Left lobe of liver (tissue), 2 donors: ENCODE measurements around the gene TXNDC11. TPM values are rescaled to one million over a fixed set of nuclear protein-coding genes. Genes with fewer than 3 reads are reported as not detected.

ENCODE experiments used
- ATAC-seq: fragments of 200-7000 bp; cut with Tn5 transposase; one replicate; pipeline ENCODE4 v1.9.1; 2020; ENCODE audit warnings: mild to moderate bottlenecking, moderate library complexity
- DNase-seq: peaks from one replicate; pipeline ENCODE4 v3.0.0-alpha.2; 2020; ENCODE audit warnings: low spot score
- total RNA-seq: library from RNA; stranded (reverse); gene quantifications from one replicate; pipeline ENCODE4 v1.2.1, GENCODE V29; 2021
- donor health status: DM: no; HTN: no; CAD: no; lungs with moderate emphysema.
- donor health status: DM: no; HTN: yes; CAD: no.

The TXNDC11 gene
- total RNA-seq, 1 donor from 2014 or later = 49.1 TPM

DNA sequence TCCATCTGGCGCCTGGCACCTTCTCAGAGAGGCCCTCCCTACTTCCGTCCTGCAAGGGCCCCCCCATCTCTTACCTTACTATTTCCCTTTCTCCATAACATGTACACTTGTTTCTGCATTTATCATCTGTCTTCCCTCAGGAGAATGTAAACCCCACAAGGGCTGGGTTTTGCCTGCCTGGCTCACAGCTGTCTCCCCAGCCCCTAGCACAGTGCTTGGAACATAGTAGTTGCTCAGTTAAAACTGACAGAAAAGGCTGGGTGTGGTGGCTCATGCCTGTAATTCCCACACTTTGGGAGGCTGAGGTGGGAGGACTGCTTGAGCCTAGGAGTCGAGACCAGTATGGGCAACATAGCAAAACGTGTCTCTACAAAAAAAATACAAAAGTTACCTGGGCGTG lies 80.1 kb downstream of the TXNDC11 start:
- no peak for ATAC-seq
- no peak for DNase-seq

GRCh38 chr16:11660565-11660964 lies 82.1 kb downstream of the TXNDC11 start:
- DNase-seq (no peak), ATAC-seq (no peak)

GRCh38 chr16:11658896-11659708 lies 83.6 kb downstream of the TXNDC11 start:
- ATAC-seq = peak; percentile 91
- DNase-seq = no peak

DNA sequence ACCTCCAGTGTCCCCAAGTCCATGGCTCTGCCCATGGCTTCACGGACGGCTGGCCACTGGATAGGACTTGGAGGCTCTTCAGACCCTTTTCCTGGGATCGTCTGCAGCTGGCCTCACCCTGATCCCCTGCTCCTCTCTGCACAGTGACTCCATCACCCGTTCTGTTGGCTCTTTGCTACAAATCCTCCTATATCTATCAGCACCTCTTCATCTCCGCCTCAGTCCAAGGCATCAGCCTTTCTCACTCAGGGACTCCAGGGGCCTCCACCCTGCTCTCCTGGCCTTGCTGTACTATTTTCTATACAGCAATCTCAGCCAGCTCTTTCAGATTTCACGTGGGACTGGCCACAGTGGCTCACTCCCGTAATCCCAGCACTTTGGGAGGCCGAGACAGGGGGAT lies 85.1 kb downstream of the TXNDC11 start:
- ATAC-seq = no peak
- DNase-seq = no peak

- no peak for ATAC-seq
- DNase-seq = no peak
Observed at GRCh38 chr16:11655655-11656054, 87.0 kb downstream of the TXNDC11 start.

DNA sequence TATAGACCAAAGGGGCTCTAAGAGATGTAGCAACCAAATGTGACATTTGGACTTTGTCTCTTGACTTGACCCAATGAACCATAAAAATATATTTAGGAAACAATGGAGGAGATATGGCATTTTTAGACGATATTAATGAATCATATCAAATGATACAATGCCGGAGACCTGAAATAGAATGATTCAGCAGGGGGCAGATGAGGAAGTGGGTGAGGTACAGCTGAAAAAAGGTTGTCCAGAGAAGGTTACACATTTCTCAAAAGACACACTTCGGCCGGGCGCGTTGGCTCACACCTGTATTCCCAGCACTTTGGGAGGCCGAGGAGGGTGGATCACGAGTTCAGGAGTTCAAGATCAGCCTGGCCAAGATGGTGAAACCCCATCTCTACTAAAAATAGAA lies 90.9 kb downstream of the TXNDC11 start:
- no peak for DNase-seq
- no peak for ATAC-seq

DNA sequence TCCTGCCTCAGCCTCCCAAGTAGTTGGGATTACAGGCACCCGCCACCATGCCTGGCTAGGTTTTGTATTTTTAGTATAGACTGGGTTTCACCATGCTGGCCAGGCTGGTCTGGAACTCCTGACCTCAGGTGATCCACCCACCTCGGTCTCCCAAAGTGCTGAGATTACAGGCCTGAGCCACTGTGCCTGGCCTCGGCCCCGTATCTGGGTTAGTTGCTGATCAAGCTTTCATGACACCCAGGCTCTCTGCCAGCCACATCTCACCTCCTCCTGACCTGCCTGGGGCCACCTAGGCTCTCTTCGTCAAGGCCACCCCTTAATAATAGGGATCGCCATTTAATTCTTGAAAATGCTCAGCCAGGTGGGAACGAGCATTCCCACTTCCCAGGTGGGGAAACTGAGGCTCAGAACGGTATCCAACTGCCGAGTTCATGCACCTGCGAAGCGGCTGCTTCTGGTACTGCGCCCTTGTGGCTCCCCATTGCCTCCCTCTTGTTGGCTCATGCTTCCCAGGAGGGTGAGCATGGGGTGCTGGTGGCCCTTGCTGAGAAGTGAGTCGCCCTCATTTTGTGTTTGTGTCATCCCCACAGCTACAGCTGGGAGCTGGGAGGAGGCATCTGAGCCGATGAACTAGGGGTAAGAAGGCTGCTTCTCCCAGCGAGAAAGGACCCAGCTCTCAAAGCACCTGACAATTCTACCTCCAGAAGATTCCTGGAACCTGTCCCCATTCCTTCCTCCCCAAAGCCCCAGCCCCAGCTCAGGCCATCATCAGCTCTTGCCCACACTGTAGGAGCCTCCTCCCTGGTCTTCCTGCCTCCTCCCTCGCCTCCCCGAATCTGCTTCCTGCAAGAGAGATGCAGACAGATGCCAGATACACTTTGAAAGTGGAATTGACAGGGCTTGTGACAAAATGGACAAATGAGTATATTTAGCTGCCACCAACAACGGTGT lies 91.7 kb downstream of the TXNDC11 start:
- ATAC-seq (no peak), DNase-seq (no peak)

- ATAC-seq = no peak
- DNase-seq = no peak
Observed at GRCh38 chr16:11649276-11649675, 93.4 kb downstream of the TXNDC11 start.

- ATAC-seq (no peak), DNase-seq (no peak)
Observed at GRCh38 chr16:11642765-11643116, 99.9 kb downstream of the TXNDC11 start.

GRCh38 chr16:11640987-11641817 lies 101.5 kb downstream of the TXNDC11 start:
- DNase-seq (peak; percentile 64), ATAC-seq (peak; percentile 76)

- ATAC-seq (peak; percentile 78), DNase-seq (peak; percentile 92)
Observed at GRCh38 chr16:11639925-11640899, 102.4 kb downstream of the TXNDC11 start.

- ATAC-seq (no peak), DNase-seq (no peak)
Observed at GRCh38 chr16:11639008-11639562, 103.6 kb downstream of the TXNDC11 start.

DNA sequence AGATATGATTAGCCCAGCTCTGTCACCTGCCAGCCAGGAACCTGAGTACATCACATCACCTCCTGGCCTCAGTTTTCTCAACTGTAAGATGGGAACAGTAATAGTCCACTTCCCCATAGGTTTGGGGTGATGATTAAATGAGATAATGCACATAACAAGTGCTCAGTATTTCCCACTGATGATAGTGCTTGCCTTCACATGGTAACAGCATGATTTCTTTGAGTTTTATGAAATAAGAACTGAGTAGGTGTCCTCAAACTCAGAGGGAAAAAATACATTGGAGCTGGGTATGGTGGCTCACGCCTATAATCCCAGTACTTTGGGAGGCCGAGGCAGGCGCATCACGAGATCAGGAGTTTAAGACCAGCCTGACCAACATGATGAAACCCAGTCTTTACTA lies 104.5 kb downstream of the TXNDC11 start:
- no peak for ATAC-seq
- DNase-seq = no peak

DNA sequence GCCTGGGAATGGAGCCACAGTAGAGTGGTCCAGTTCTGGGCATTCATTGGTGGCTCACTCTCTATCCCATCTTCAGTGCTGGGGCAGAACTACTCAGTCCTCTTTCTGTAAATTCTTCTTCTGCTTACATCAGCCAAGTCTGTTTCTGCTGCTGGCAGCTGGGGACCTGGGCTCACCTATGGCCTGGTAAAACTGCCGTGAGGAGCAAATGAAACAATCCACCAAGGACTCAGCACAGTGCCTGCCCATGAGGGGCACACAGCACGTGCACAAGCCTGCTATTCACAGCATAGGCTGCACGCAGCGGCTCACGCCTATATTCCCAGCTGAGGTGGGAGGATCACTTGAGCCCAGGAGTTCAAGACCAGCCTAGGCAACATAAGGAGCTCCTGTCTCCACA lies 105.3 kb downstream of the TXNDC11 start:
- ATAC-seq = no peak
- no peak for DNase-seq

DNA sequence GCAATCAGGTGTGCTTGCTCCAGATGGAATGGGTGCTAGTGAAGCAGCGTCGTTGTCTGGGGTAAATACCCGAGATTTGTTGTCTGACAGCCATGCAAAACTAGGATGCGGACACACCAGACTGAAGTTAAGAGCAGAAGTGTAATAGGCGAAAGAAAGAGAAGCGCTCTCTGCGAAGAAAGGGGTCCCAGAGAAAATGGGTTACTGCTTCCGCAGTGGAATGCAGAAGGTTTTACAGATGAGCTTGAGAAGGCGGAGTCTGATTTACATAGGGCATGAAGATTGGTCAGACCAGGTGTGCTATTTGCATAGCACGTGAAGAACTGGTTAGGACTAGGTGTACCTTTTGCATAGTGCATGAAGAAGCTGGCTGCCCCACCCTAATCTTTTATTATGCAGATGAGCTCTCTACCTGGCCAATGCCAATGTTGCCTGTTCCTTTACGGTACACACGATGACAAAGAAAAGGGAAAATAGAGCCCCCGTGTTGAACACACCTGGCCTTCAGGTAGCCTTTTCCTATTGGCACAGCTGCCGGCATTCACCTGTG lies 106.4 kb downstream of the TXNDC11 start:
- ATAC-seq = no peak
- DNase-seq = no peak

DNA sequence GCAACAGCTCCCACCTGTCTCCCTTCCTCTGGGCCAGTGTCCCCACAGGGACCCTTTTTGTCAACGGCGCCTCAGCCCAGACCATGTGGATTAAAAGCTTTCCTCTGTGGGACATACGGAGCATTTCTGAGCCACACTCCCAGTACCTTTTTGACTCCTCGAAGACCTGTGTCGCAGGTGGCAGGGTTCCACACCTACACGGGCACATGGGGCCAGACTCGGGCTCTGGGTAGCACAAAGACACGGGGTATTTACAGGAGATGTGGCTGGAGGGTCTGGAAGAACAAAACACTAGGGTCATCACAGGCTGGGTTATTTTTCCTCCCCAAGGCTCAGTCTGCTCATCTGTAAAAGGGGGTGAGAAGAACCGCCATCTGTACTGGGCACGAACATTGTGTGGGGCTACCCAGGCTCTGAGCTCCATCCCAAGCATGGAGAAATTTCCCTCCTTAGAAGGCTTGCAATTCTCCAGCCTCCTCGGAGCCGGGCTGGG lies 106.9 kb downstream of the TXNDC11 start:
- no peak for DNase-seq
- ATAC-seq = no peak

DNA sequence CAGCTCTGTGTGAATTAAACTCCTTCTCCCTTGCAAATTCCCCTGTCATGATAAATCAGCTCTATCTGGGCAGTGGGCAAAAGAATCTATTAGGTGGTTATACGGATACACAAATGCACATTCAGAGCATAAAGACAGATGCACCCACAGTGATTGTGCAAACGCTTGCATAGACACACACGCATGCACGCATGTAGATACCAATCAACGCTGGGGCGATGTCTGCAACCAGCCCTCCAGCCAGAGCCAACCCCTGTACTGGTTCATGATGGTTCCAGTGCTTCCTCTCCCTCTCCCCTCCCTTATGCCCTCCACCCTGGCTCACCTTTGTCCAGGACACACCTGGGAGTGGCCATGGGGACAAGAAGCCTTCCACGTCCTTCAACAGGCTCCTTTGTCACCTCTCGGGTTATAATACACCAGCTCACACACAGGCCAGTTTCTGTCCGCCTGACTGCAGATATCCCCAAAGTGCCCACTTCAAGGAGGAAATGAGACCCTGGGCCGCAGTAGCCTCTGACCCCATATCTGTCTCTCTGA lies 107.5 kb downstream of the TXNDC11 start:
- DNase-seq (no peak), ATAC-seq (no peak)

DNA sequence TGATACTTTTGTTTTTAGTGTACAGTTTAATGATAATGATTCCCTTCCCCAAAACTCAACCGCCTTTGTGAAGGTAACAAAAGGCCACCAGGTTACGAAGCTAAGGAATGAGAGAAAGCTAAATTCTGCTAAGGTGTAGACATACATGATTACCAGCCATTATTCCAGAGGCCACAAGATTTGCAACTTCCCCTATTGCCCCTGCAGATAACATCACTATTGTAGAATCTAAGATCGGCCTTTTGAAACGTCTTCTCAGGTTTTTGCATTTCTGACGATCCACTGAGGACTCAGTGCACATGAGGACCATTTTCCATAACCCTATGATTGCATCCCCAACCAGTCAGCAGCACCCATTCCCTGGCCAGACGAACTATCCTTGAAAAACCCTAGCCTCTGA lies 108.3 kb downstream of the TXNDC11 start:
- no peak for ATAC-seq
- no peak for DNase-seq

GRCh38 chr16:11633113-11633512 lies 109.5 kb downstream of the TXNDC11 start:
- no peak for ATAC-seq
- DNase-seq = no peak
